NCI-H2029 treated with DMSO at 0.1 percent for 48 hours (cell line): ENCODE data around the gene LIPE.

Experiments
- DNase-seq: peaks from one replicate; lab custom pipeline; 2025; lab: John Stamatoyannopoulos, UW

Gene LIPE

DNA sequence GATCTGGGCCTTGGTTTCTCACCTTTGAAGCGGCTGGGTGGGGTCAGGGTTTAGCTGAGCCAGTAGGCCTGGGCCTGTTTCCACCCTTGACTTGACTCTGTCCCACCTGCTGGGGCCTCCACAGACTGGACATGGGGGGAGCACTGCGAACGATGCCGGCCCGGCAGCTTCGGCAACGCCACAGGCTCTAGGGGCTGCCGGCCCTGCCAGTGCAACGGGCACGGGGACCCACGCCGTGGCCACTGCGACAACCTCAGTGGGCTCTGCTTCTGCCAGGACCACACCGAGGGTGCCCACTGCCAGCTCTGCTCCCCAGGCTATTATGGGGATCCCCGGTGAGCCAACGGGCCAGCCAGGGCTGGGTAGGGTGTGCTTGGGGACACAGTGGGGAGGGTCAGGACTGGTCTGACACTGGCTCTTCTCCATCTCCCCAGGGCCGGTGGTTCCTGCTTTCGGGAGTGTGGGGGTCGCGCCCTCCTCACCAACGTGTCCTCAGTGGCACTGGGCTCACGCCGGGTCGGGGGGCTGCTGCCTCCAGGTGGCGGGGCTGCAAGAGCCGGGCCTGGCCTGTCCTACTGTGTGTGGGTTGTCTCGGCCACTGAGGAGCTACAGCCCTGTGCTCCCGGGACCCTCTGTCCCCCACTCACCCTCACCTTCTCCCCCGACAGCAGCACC is 73.7 kb downstream of the LIPE start:
- DNase-seq, result no peak

- DNase-seq, result peak; percentile 31
Measured at GRCh38 chr19:42352301-42353259, 74.6 kb downstream of the LIPE start.
